ENCODE results near the gene HABP2. TPM values are rescaled to one million over a fixed set of nuclear protein-coding genes. Genes with fewer than 3 reads are reported as not detected.

Gene HABP2
- total and polyA plus RNA-seq, 4 donors, result 109 to 259 (median 197) TPM

- TF ChIP-seq ATF3 (IDR thresholded peaks at IDR 0.05), result no peak
- no peak for TF ChIP-seq MAX (IDR thresholded peaks at IDR 0.05)
- TF ChIP-seq EGR1 (IDR thresholded peaks at IDR 0.05; ENCODE audit: low read depth in 2 of 2), result no peak
- no peak for TF ChIP-seq HNF4G (IDR thresholded peaks at IDR 0.05)
- TF ChIP-seq RAD21 (IDR thresholded peaks at IDR 0.05), result peak; percentile 4 to 10
- peak; percentile 83 to 92 for TF ChIP-seq GABPA (IDR thresholded peaks at IDR 0.05 in 1 of 2, conservative IDR thresholded peaks at IDR 0.05 in 1 of 2)
- TF ChIP-seq YY1 (IDR thresholded peaks at IDR 0.05), result peak; percentile 53
- peak; percentile 88 for TF ChIP-seq FOXA2 (IDR thresholded peaks at IDR 0.05)
- no peak for TF ChIP-seq ZBTB33 (IDR thresholded peaks at IDR 0.05)
- peak; percentile 81 for TF ChIP-seq FOXA1 (IDR thresholded peaks at IDR 0.05)
- TF ChIP-seq HNF4A (conservative IDR thresholded peaks at IDR 0.05), result peak; percentile 57 to 68
- TF ChIP-seq JUND (IDR thresholded peaks at IDR 0.05), result peak in 1 of 2 donors; percentile 48
- no peak for TF ChIP-seq CTCF (IDR thresholded peaks at IDR 0.05; ENCODE audit: low read depth, low read length, missing input control)
- peak; percentile 63 to 69 for TF ChIP-seq RXRA (IDR thresholded peaks at IDR 0.05)
- peak; percentile 98 for TF ChIP-seq NR2F2 (IDR thresholded peaks at IDR 0.05)
- TF ChIP-seq TAF1 (conservative IDR thresholded peaks at IDR 0.05), result no peak
- TF ChIP-seq REST (IDR thresholded peaks at IDR 0.05), result peak; percentile 49
- peak; percentile 74 for TF ChIP-seq SP1 (IDR thresholded peaks at IDR 0.05)
- DNase-seq (ENCODE audit: low spot score), result no peak
- no peak overlapping the region for H3K9ac ChIP-seq (ENCODE audit: low read depth in 1 of 2, low read length in 2 of 2)
- peaks cover 9 to 45% (median 25%) of the 10 kb centered on the region in 4 donors for H3K4me1 ChIP-seq (ENCODE audit: control insufficient read depth in 4 of 4, insufficient read depth in 4 of 4, low read length in 3 of 4)
- H3K9me3 ChIP-seq (ENCODE audit: control insufficient read depth in 4 of 4, low read length in 3 of 4), result no peaks in the 10 kb centered on the region
- H3K36me3 ChIP-seq (ENCODE audit: control insufficient read depth in 4 of 4, insufficient read depth in 3 of 4, low read depth in 1 of 4, low read length in 3 of 4), result no peaks in the 10 kb centered on the region
- no peaks in the 10 kb centered on the region for H3K27me3 ChIP-seq (ENCODE audit: control insufficient read depth in 4 of 4, insufficient read depth in 4 of 4, low read length in 3 of 4)
- WGBS, result 21% methylated on average over 6 of the region's 6 CpGs
- H3K4me3 ChIP-seq (ENCODE audit: low read depth in 1 of 3, low read length in 3 of 3), result no peak overlapping the region
- peak overlapping the region; percentile 77 to 88 for H3K27ac ChIP-seq (ENCODE audit: low read depth in 1 of 2, low read length in 2 of 2)
Observed at GRCh38 chr10:113550365-113550764, 2.5 kb upstream of the HABP2 start.
